ENCODE data around the gene ARNT2.

DNA sequence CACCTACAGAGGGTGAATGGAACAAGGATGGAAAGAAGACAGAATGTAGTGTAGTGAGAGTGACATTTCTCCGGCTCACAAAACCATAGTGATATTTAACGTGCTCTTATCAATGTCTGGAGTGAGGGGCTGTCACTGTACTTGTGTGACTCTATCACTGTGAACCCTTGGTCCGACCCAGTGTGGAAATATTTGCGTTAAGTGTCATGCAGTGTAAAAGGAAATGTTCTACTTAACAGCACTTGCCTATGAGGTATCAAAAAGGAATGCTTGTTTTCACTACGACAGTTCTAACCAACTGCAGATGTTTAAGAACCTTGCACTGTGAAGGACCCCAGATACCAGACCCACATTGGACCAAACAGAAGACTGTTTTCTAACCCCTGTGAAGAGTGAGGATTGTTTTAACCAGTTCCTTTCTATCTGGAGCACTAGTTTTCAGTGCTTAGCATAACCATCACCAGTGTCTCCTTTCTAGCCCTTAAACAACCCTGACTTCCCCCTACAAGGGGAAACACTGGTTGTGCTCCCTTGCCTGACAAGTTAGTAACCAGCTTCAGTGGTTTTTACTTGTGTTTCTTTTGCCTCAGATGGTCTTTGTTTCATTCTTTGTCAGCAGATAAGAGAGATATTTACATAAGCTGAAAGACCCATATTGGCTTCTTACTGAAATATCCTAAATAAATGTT lies 146.2 kb downstream of the ARNT2 start:
- TF ChIP-seq SUZ12 (IDR thresholded peaks at IDR 0.05; ENCODE audit: extremely low read depth, insufficient read depth, insufficient read length) (no peak), YY1 (IDR thresholded peaks at IDR 0.05; ENCODE audit: insufficient read depth, insufficient read length) (no peak)

All from NT2/D1 (cell line).